CD4-positive, alpha-beta memory T cell (primary cell): ENCODE results near the gene ZNF423. TPM values are rescaled to one million over a fixed set of nuclear protein-coding genes. Genes with fewer than 3 reads are reported as not detected.

Experiments
- CTCF ChIA-PET: fragments of 350-600 bp; sonication (Branson Sonifier 250); formaldehyde crosslinking; loops from one replicate; lab custom pipeline; 2021; ENCODE audit warnings: inconsistent platforms; ENCODE audit not compliant: partially characterized antibody; lab: Charles Lee
- POLR2A ChIA-PET: fragments of 350-600 bp; sonication (Branson Sonifier 250); formaldehyde crosslinking; loops from one replicate; lab custom pipeline; 2021; ENCODE audit not compliant: partially characterized antibody; lab: Charles Lee
- DNase-seq, 5 donors: peaks; one replicate each; pipeline versions ENCODE4 v3.0.0 to v3.0.0-alpha.2; 2020 to 2022; ENCODE audit warnings: mixed read lengths in 1 of 5
- H3K27ac ChIP-seq: one replicate; pipeline ENCODE4 v1.7.0; 2013; ENCODE audit warnings: low read depth, low read length
- H3K27me3 ChIP-seq: 2 replicates; pipeline ENCODE4 v1.7.0; 2013; ENCODE audit warnings: mild to moderate bottlenecking, low read length, moderate library complexity; ENCODE audit not compliant: insufficient read depth
- H3K36me3 ChIP-seq: 2 replicates; pipeline ENCODE4 v1.7.0; 2013; ENCODE audit warnings: mild to moderate bottlenecking, low read length, moderate library complexity; ENCODE audit not compliant: insufficient read depth
- H3K4me1 ChIP-seq: 2 replicates; pipeline ENCODE4 v1.7.0; 2013; ENCODE audit warnings: mild to moderate bottlenecking, low read length, moderate library complexity; ENCODE audit not compliant: insufficient read depth
- H3K4me3 ChIP-seq, 2 donors: one replicate each; pipeline ENCODE4 v1.7.0; 2013; ENCODE audit warnings: low read length in 2 of 2, mild to moderate bottlenecking in 1 of 2
- H3K9me3 ChIP-seq, 2 donors: one replicate each; pipeline ENCODE4 v1.7.0; 2013; ENCODE audit warnings: low read length in 2 of 2, control low read depth in 1 of 2; ENCODE audit not compliant: control insufficient read depth in 1 of 2
- H3K27ac Mint-ChIP-seq, 7 donors: one replicate each; pipeline ENCODE4 v1.8.0; 2020 to 2021; ENCODE audit warnings: mixed read lengths in 7 of 7, mild to moderate bottlenecking in 6 of 7, inconsistent platforms in 3 of 7, moderate library complexity in 3 of 7
- H3K27me3 Mint-ChIP-seq, 2 donors: one replicate each; pipeline ENCODE4 v1.8.0; 2020 to 2021; ENCODE audit warnings: mixed read lengths in 2 of 2
- H3K36me3 Mint-ChIP-seq, 2 donors: one replicate each; pipeline ENCODE4 v1.8.0; 2020 to 2021; ENCODE audit warnings: mixed read lengths in 2 of 2, inconsistent platforms in 1 of 2, mild to moderate bottlenecking in 1 of 2
- H3K4me1 Mint-ChIP-seq, 4 donors: one replicate each; pipeline ENCODE4 v1.8.0; 2020 to 2021; ENCODE audit warnings: mixed read lengths in 4 of 4, mild to moderate bottlenecking in 1 of 4
- H3K4me3 Mint-ChIP-seq, 8 donors: one replicate each; pipeline ENCODE4 v1.8.0; 2020 to 2021; ENCODE audit warnings: mixed read lengths in 8 of 8, mild to moderate bottlenecking in 7 of 8, moderate library complexity in 6 of 8, inconsistent platforms in 3 of 8
- H3K9me3 Mint-ChIP-seq, 8 donors: one replicate each; pipeline ENCODE4 v1.8.0; 2020 to 2021; ENCODE audit warnings: mixed read lengths in 8 of 8, mild to moderate bottlenecking in 5 of 8, inconsistent platforms in 3 of 8, moderate library complexity in 1 of 8
- intact Hi-C: fragments of 100-400 bp; cut with micrococcal nuclease; formaldehyde crosslinking; loops from one replicate; pipeline ENCODE4 v1.15.1; 2023
- polyA plus RNA-seq, 2 donors: library from polyadenylated mRNA; unstranded; fragments of 300-500 nt; fragmentation: Illumina TruSeq; gene quantifications; one replicate each; pipeline ENCODE4 v1.2.3, GENCODE V29; 2021
- total RNA-seq, 2 experiments: library from RNA; stranded (reverse); gene quantifications; one replicate each; pipeline ENCODE4 v1.2.3, GENCODE V29; 2021

ZNF423 gene
- total and polyA plus RNA-seq, 4 experiments from 2014 or later: not detected

DNA sequence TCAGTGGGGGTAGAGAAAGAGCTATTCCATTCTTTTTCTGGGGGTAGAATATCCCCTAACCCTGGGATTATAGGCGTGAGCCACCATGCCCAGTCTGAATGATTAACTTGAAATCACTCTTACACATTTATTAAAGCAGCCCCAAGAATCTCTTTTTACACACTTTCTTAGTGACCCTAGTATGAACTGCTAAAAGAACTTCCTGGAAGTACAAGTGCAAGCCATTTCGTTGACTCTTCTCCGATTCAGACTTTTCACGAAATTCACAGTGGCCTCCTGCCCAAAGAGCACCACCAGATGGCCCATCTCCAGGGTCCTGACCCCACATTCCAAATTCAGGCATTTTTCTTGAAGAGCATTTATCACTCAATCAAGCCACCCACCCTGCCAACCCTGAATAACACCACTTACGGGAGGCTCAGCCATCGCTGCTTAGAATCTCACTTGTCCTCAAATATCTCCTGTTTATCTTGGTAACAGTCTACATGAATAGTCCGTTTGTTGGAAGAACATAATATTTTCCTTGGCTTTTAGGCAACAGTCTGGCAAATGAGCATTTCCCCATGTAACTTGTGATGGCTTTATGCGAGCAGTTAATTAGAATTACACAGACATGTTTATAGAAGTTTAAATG is 28.0 kb downstream of the ZNF423 start:
- Mint-ChIP-seq H3K4me3 (no peak overlapping the region), H3K36me3 (no peaks in the 10 kb centered on the region), H3K9me3 (no peaks in the 10 kb centered on the region), H3K27ac (no peak overlapping the region), H3K4me1 (no peaks in the 10 kb centered on the region), H3K27me3 (peaks cover 5 to 16% of the 10 kb centered on the region in 2 donors)
- intact Hi-C loops: no loop called here
- ChIA-PET POLR2A (no interaction called here), CTCF (no interaction called here)
- Histone ChIP-seq H3K9me3 (no peaks in the 10 kb centered on the region), H3K4me1 (no peaks in the 10 kb centered on the region), H3K36me3 (no peaks in the 10 kb centered on the region), H3K27ac (no peak overlapping the region), H3K4me3 (no peak overlapping the region), H3K27me3 (no peaks in the 10 kb centered on the region)
- no peak for DNase-seq

DNA sequence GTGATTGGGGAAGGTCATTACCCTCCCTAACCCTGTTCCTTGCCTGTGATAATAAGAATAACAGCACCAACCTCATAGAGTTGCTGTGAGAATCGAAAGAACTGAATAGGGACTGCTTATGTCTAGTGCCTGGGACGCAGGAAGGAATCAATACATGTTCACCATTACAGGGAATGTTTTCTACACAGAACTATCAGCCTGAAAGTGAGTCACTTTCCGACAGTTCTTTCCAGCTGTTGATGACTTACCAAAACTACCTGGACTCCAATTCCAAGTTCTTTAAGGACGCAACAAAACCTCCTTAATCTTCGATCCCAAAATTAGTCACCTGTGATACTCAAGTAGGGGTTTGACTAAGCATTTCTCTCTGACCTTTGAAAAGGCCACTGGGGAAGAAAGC is 29.4 kb downstream of the ZNF423 start:
- H3K4me1 ChIP-seq: no peaks in the 10 kb centered on the region
- H3K27me3 Mint-ChIP-seq: peaks cover 4 to 14% of the 10 kb centered on the region in 2 donors
- intact Hi-C loops: no loop called here
- no peaks in the 10 kb centered on the region for H3K9me3 Mint-ChIP-seq
- ChIA-PET POLR2A (no interaction called here), CTCF (no interaction called here)
- H3K36me3 Mint-ChIP-seq: no peaks in the 10 kb centered on the region
- no peak overlapping the region for H3K27ac ChIP-seq
- no peak overlapping the region for H3K4me3 Mint-ChIP-seq
- no peak for DNase-seq
- no peaks in the 10 kb centered on the region for H3K27me3 ChIP-seq
- no peaks in the 10 kb centered on the region for H3K9me3 ChIP-seq
- H3K27ac Mint-ChIP-seq: no peak overlapping the region
- no peak overlapping the region for H3K4me3 ChIP-seq
- no peaks in the 10 kb centered on the region for H3K4me1 Mint-ChIP-seq
- no peaks in the 10 kb centered on the region for H3K36me3 ChIP-seq

- CTCF ChIA-PET: no interaction called here
- Histone ChIP-seq H3K27ac (no peak overlapping the region), H3K27me3 (no peaks in the 10 kb centered on the region), H3K9me3 (no peaks in the 10 kb centered on the region), H3K36me3 (no peaks in the 10 kb centered on the region), H3K4me3 (no peak overlapping the region), H3K4me1 (no peaks in the 10 kb centered on the region)
- Mint-ChIP-seq H3K27ac (no peak overlapping the region), H3K4me3 (no peak overlapping the region), H3K36me3 (no peaks in the 10 kb centered on the region), H3K27me3 (peaks cover 4 to 7% of the 10 kb centered on the region in 2 donors), H3K9me3 (no peaks in the 10 kb centered on the region), H3K4me1 (no peaks in the 10 kb centered on the region)
- no peak for DNase-seq
- intact Hi-C loops: no loop called here
- POLR2A ChIA-PET: no interaction called here
Measured at GRCh38 chr16:49825041-49825440, 30.9 kb downstream of the ZNF423 start.

- Mint-ChIP-seq H3K4me1 (no peaks in the 10 kb centered on the region), H3K9me3 (no peaks in the 10 kb centered on the region), H3K36me3 (no peaks in the 10 kb centered on the region), H3K27ac (no peak overlapping the region), H3K27me3 (peaks cover 4 to 7% of the 10 kb centered on the region in 2 donors), H3K4me3 (no peak overlapping the region)
- H3K9me3 ChIP-seq: no peaks in the 10 kb centered on the region
- H3K27ac ChIP-seq: no peak overlapping the region
- no peaks in the 10 kb centered on the region for H3K27me3 ChIP-seq
- intact Hi-C loops: no loop called here
- no peaks in the 10 kb centered on the region for H3K4me1 ChIP-seq
- DNase-seq: no peak
- no peaks in the 10 kb centered on the region for H3K36me3 ChIP-seq
- ChIA-PET CTCF (no interaction called here), POLR2A (no interaction called here)
- H3K4me3 ChIP-seq: no peak overlapping the region
Measured at GRCh38 chr16:49824593-49824992, 31.3 kb downstream of the ZNF423 start.

GRCh38 chr16:49822649-49823370 is 33.1 kb downstream of the ZNF423 start:
- H3K4me1 Mint-ChIP-seq: no peaks in the 10 kb centered on the region
- H3K9me3 Mint-ChIP-seq: no peaks in the 10 kb centered on the region
- H3K36me3 Mint-ChIP-seq: no peaks in the 10 kb centered on the region
- peaks cover under 1 to 7% of the 10 kb centered on the region in 2 donors for H3K27me3 Mint-ChIP-seq
- DNase-seq: no peak
- H3K9me3 ChIP-seq: no peaks in the 10 kb centered on the region
- H3K4me3 Mint-ChIP-seq: no peak overlapping the region
- ChIA-PET CTCF (no interaction called here), POLR2A (no interaction called here)
- no peaks in the 10 kb centered on the region for H3K4me1 ChIP-seq
- no peak overlapping the region for H3K27ac Mint-ChIP-seq
- no peak overlapping the region for H3K27ac ChIP-seq
- intact Hi-C loops: no loop called here
- H3K4me3 ChIP-seq: no peak overlapping the region
- no peaks in the 10 kb centered on the region for H3K36me3 ChIP-seq
- H3K27me3 ChIP-seq: no peaks in the 10 kb centered on the region

- intact Hi-C loops: no loop called here
- H3K4me3 Mint-ChIP-seq: no peak overlapping the region
- Histone ChIP-seq H3K4me3 (no peak overlapping the region), H3K27me3 (no peaks in the 10 kb centered on the region), H3K4me1 (no peaks in the 10 kb centered on the region), H3K36me3 (no peaks in the 10 kb centered on the region), H3K9me3 (no peaks in the 10 kb centered on the region), H3K27ac (no peak overlapping the region)
- no peaks in the 10 kb centered on the region for H3K36me3 Mint-ChIP-seq
- CTCF ChIA-PET: no interaction called here
- POLR2A ChIA-PET: no interaction called here
- H3K9me3 Mint-ChIP-seq: peaks cover 0 to 3% (median 0%) of the 10 kb centered on the region in 8 donors
- no peaks in the 10 kb centered on the region for H3K4me1 Mint-ChIP-seq
- no peak for DNase-seq
- H3K27me3 Mint-ChIP-seq: peaks cover 1 to 2% of the 10 kb centered on the region in 2 donors
- H3K27ac Mint-ChIP-seq: peak overlapping the region in 1 of 7 donors; percentile 42
Measured at GRCh38 chr16:49821614-49822282, 34.2 kb downstream of the ZNF423 start.

DNA sequence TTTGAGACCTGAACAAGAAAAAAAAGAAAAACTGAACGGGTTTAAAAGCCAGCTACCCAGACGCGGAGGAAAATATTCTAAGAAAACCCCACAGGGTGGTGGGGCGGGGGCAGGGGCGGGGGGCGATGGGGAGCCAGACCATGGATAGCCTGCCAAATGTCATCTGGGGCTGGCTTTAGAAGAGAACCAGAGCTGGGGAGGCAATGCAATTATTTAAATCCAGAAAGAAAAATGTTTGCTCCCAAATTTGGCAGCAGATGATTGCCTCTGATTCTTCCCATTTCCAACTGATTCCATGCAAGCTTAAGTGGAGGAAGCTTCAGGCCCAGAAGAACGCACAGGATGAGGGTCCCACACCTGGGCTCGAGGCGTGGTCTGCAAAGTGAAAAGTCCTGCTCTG is 34.8 kb downstream of the ZNF423 start:
- ChIA-PET POLR2A (no interaction called here), CTCF (no interaction called here)
- Mint-ChIP-seq H3K36me3 (no peaks in the 10 kb centered on the region), H3K4me1 (no peaks in the 10 kb centered on the region), H3K27me3 (peaks cover 1 to 2% of the 10 kb centered on the region in 2 donors), H3K4me3 (no peak overlapping the region), H3K27ac (no peak overlapping the region), H3K9me3 (peaks cover 0 to 3% (median 0%) of the 10 kb centered on the region in 8 donors)
- intact Hi-C loops: no loop called here
- H3K36me3 ChIP-seq: no peaks in the 10 kb centered on the region
- H3K9me3 ChIP-seq: no peaks in the 10 kb centered on the region
- H3K27ac ChIP-seq: no peak overlapping the region
- DNase-seq: no peak
- no peaks in the 10 kb centered on the region for H3K4me1 ChIP-seq
- no peaks in the 10 kb centered on the region for H3K27me3 ChIP-seq
- H3K4me3 ChIP-seq: no peak overlapping the region
